ENCODE results near the gene SIPA1L3. TPM values are rescaled to one million over a fixed set of nuclear protein-coding genes. Genes with fewer than 3 reads are reported as not detected.
"Not testable (repeated sequence)": the region's sequence is repeated elsewhere in the genome, so short reads cannot be mapped to it uniquely, and the experiment has no call there.

SIPA1L3 gene
- total and polyA plus RNA-seq, 2 experiments from 2014 or later, result 9.3 to 30.3 TPM

- H3K9me3 ChIP-seq (ENCODE audit: low read depth), result no peaks in the 10 kb centered on the region
- H3K36me3 ChIP-seq, result no peaks in the 10 kb centered on the region
- TF ChIP-seq CTCF (IDR thresholded peaks at IDR 0.05; ENCODE audit: low read depth, low read length), result no peak
- no peak for DNase-seq (ENCODE audit: low read depth in 1 of 2, low spot score in 1 of 2)
- no peak overlapping the region for H3K4me3 ChIP-seq
- peaks cover 23% of the 10 kb centered on the region for H3K27me3 ChIP-seq
- H3K4me1 ChIP-seq (ENCODE audit: low read depth), result no peaks in the 10 kb centered on the region
- H3K27ac ChIP-seq, result no peak overlapping the region
These were observed 320.4 kb downstream of the SIPA1L3 start for GRCh38 chr19:38227287-38228004.

DNA sequence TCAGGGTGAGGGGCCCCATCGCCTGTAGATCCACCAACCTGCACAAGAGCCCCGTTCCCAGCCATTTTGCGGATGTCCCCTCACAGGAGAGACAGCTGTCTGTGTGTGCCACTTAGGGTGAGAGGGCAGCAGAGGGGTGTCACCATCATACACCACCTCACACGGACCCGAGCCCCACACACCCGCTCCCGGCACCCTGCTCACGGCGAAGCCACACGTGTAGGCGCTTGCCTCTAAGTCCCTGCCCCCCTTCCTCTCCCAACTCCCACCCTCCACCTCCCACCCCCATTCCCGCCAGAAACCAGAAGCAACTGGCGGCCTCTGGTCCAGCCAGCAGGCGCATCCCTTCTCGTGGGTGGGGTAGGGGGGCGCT is 321.0 kb downstream of the SIPA1L3 start:
- no peak for DNase-seq (ENCODE audit: low read depth in 1 of 2, low spot score in 1 of 2)
- H3K4me1 ChIP-seq (ENCODE audit: low read depth), result no peaks in the 10 kb centered on the region
- peaks cover 23% of the 10 kb centered on the region for H3K27me3 ChIP-seq
- H3K36me3 ChIP-seq, result no peaks in the 10 kb centered on the region
- TF ChIP-seq CTCF (IDR thresholded peaks at IDR 0.05; ENCODE audit: low read depth, low read length), result no peak
- H3K4me3 ChIP-seq, result peak overlapping the region; percentile 56
- H3K27ac ChIP-seq, result no peak overlapping the region
- no peaks in the 10 kb centered on the region for H3K9me3 ChIP-seq (ENCODE audit: low read depth)

GRCh38 chr19:38228491-38229439 is 321.8 kb downstream of the SIPA1L3 start:
- Histone ChIP-seq H3K36me3 (no peaks in the 10 kb centered on the region), H3K9me3 (ENCODE audit: low read depth) (no peaks in the 10 kb centered on the region), H3K4me3 (peak overlapping the region; percentile 56), H3K27ac (no peak overlapping the region), H3K4me1 (ENCODE audit: low read depth) (no peaks in the 10 kb centered on the region), H3K27me3 (peaks cover 23% of the 10 kb centered on the region)
- peak in 1 of 2 donors; percentile 71 for DNase-seq (ENCODE audit: low read depth in 1 of 2, low spot score in 1 of 2)
- no peak for TF ChIP-seq CTCF (IDR thresholded peaks at IDR 0.05; ENCODE audit: low read depth, low read length)

DNA sequence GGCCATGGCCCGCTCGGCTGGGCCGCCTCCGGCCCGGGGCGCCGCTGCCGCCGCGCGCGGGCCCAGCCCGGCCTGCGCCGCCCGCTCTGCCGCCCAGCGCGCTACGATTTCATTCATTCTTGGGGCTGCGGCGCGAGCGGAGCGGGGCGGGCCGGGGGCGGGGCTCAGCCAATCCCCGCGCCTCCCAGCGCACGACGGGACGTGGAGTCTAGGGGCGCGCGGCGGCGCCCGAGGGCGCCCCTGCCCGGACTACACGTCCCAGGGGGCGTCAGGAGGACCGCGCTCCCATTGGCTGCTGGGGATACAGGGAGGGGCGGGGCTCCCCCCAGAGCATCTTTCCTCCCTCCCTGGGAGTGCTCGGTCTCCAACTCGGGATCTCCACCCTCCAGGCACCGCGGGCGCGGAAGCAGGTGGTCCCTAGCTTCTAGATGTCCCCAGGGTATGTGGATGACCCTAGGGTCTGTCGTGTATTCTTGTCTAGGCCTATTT is 322.6 kb downstream of the SIPA1L3 start:
- Histone ChIP-seq H3K4me1 (ENCODE audit: low read depth) (no peaks in the 10 kb centered on the region), H3K27me3 (peaks cover 23% of the 10 kb centered on the region), H3K4me3 (peak overlapping the region; percentile 56), H3K36me3 (no peaks in the 10 kb centered on the region), H3K9me3 (ENCODE audit: low read depth) (no peaks in the 10 kb centered on the region), H3K27ac (no peak overlapping the region)
- TF ChIP-seq CTCF (IDR thresholded peaks at IDR 0.05; ENCODE audit: low read depth, low read length), result no peak
- DNase-seq (ENCODE audit: low read depth in 1 of 2, low spot score in 1 of 2), result peak; percentile 92 to 95

- H3K4me1 ChIP-seq (ENCODE audit: low read depth); H3K9me3 ChIP-seq (ENCODE audit: low read depth); H3K4me3 ChIP-seq; DNase-seq (ENCODE audit: low read depth in 1 of 2, low spot score in 1 of 2); H3K27ac ChIP-seq; H3K36me3 ChIP-seq: not testable (repeated sequence)
- H3K27me3 ChIP-seq, result peaks cover 23% of the 10 kb centered on the region
These were observed 323.6 kb downstream of the SIPA1L3 start for GRCh38 chr19:38230506-38231133.
